ENCODE measurements around the gene NUP62.
A peak's percentile ranks its signal among the peaks of the same experiment; 100 is the strongest.

Gene NUP62

GRCh38 chr19:49920624-49921363 is 8.5 kb downstream of the NUP62 start:
- DNase-seq (ENCODE audit: low read depth) = no peak
- TF ChIP-seq, protein P1, sequence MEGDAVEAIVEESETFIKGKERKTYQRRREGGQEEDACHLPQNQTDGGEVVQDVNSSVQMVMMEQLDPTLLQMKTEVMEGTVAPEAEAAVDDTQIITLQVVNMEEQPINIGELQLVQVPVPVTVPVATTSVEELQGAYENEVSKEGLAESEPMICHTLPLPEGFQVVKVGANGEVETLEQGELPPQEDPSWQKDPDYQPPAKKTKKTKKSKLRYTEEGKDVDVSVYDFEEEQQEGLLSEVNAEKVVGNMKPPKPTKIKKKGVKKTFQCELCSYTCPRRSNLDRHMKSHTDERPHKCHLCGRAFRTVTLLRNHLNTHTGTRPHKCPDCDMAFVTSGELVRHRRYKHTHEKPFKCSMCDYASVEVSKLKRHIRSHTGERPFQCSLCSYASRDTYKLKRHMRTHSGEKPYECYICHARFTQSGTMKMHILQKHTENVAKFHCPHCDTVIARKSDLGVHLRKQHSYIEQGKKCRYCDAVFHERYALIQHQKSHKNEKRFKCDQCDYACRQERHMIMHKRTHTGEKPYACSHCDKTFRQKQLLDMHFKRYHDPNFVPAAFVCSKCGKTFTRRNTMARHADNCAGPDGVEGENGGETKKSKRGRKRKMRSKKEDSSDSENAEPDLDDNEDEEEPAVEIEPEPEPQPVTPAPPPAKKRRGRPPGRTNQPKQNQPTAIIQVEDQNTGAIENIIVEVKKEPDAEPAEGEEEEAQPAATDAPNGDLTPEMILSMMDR (conservative IDR thresholded peaks at IDR 0.05; ENCODE audit: control insufficient read depth, insufficient read depth, low read depth, low read length) = no peak
- H3K4me3 ChIP-seq (ENCODE audit: control insufficient read depth, low read depth, low read length) = no peak overlapping the region

- no peak for DNase-seq (ENCODE audit: low read depth)
- H3K4me3 ChIP-seq (ENCODE audit: control insufficient read depth, low read depth, low read length) = no peak overlapping the region
- TF ChIP-seq, protein P1 (conservative IDR thresholded peaks at IDR 0.05; ENCODE audit: control insufficient read depth, insufficient read depth, low read depth, low read length) = no peak
Observed at GRCh38 chr19:49918089-49918488, 11.2 kb downstream of the NUP62 start.

- peak; percentile 19 for DNase-seq (ENCODE audit: low read depth)
- no peak overlapping the region for H3K4me3 ChIP-seq (ENCODE audit: control insufficient read depth, low read depth, low read length)
- TF ChIP-seq, protein P1 (conservative IDR thresholded peaks at IDR 0.05; ENCODE audit: control insufficient read depth, insufficient read depth, low read depth, low read length) = no peak
Observed at GRCh38 chr19:49916839-49917733, 12.2 kb downstream of the NUP62 start.

GRCh38 chr19:49915271-49915670 is 14.0 kb downstream of the NUP62 start:
- DNase-seq (ENCODE audit: low read depth) = no peak
- no peak overlapping the region for H3K4me3 ChIP-seq (ENCODE audit: control insufficient read depth, low read depth, low read length)
- TF ChIP-seq, protein P1 (conservative IDR thresholded peaks at IDR 0.05; ENCODE audit: control insufficient read depth, insufficient read depth, low read depth, low read length) = no peak

GRCh38 chr19:49913720-49914119 is 15.6 kb downstream of the NUP62 start:
- H3K4me3 ChIP-seq (ENCODE audit: control insufficient read depth, low read depth, low read length) = no peak overlapping the region
- DNase-seq (ENCODE audit: low read depth) = no peak
- TF ChIP-seq, protein P1 (conservative IDR thresholded peaks at IDR 0.05; ENCODE audit: control insufficient read depth, insufficient read depth, low read depth, low read length) = no peak

- DNase-seq (ENCODE audit: low read depth) = no peak
- H3K4me3 ChIP-seq (ENCODE audit: control insufficient read depth, low read depth, low read length) = no peak overlapping the region
- TF ChIP-seq, protein P1 (conservative IDR thresholded peaks at IDR 0.05; ENCODE audit: control insufficient read depth, insufficient read depth, low read depth, low read length) = no peak
Observed at GRCh38 chr19:49912965-49913685, 16.2 kb downstream of the NUP62 start.
